ENCODE measurements around the gene ARFGAP2.

DNA sequence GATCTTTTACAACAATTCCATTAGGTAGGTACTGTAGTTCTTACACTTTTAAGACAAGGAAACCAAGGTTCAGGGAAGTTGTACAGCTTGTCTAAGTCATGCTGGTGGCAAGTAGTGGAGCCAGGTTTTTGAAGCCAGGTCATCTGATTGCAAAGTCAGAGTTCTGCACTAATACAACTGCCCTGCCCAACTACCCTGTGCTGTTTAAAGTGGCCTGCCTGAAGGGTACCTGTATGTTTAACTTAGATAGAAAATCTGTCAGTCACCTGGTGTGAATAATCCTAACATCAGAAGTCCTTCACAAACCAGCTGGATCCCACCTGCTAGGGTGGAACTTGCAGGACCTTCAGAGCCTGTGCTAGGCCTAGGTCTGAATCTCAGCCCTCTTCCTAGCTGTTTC is 44.2 kb downstream of the ARFGAP2 start:
- TF ChIP-seq CTCF (IDR thresholded peaks at IDR 0.05; ENCODE audit: poor library complexity, severe bottlenecking) (no peak), POLR2AphosphoS5 (IDR thresholded peaks at IDR 0.05) (no peak), EP300 (conservative IDR thresholded peaks at IDR 0.05; ENCODE audit: poor library complexity, severe bottlenecking) (no peak), TAF1 (IDR thresholded peaks at IDR 0.05; ENCODE audit: low read depth) (no peak)
